Measurements from ENCODE around the gene RTTN. TPM values are rescaled to one million over a fixed set of nuclear protein-coding genes. Genes with fewer than 3 reads are reported as not detected.
"Not testable (repeated sequence)": the region's sequence is repeated elsewhere in the genome, so short reads cannot be mapped to it uniquely, and the experiment has no call there.

The RTTN gene
- total RNA-seq, 1 donor from 2014 or later: 7.8 TPM

DNA sequence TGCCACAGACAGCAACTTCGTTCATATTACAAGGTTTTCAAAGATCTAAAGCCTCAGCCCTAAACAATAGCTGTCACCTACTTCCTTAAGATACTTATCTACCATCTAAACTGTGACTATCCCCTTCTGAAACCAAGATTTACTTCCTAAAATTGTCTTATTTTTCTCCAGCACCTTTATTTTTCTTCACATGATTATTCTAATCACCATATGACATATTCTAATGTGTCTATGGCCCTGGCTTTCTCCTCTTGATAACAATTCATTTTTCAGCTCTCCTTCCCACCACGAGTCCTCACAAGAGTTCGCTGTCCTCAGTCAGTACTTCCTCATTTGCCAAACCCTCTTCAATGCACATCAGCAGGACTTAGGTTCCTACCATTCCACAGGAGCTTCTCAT lies 53.9 kb downstream of the RTTN start:
- no peak for ATAC-seq

DNA sequence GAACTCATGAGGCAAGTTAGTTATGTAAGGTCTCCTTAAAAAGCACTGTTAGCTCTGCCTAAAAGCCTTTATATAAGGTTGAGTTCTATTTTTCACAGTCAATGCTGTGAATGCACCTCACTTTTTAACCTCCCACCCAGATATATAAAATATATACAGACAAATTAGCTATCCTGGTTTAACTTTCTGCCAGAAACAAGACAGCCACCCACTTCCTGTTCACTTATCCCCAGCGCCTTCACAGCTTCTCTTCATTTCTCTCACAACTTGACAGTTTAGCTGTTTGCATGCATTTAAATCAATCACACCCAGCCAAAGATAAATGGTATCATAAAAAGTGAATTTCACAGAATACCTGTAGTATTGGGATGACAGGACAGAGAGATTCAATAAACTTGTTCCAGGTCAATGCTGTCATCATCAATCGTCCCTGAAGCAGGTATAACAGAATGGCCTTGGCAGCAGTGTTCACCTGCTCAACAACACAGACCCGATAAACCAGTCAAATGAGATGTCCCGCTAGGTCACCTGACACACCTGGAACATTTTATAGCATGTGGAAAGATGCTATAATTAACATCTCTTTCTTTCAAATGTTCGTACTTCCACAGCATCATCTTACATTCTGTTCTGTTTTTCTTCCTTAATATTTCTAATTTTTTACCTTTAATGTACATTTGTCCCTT lies 55.7 kb downstream of the RTTN start:
- peak; percentile 94 for ATAC-seq

DNA sequence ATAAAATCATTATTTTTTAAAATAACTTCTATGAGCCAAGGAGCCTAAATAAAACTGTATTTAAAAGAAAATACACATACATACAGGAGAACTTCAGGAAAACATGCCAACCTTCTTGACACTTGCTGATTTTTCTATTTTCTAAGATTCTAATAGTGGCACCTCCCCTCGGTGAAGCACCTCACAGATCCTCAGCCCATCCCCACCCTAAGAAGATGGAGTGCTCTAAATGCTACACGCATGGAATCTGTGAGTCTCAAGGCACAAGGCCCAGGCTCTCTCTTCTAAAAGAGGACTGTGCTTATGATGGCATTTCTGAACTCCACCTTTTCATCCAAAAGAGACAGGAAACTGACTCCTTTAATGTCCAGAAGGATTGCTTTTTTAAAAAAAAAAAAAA lies 56.3 kb downstream of the RTTN start:
- ATAC-seq: no peak

DNA sequence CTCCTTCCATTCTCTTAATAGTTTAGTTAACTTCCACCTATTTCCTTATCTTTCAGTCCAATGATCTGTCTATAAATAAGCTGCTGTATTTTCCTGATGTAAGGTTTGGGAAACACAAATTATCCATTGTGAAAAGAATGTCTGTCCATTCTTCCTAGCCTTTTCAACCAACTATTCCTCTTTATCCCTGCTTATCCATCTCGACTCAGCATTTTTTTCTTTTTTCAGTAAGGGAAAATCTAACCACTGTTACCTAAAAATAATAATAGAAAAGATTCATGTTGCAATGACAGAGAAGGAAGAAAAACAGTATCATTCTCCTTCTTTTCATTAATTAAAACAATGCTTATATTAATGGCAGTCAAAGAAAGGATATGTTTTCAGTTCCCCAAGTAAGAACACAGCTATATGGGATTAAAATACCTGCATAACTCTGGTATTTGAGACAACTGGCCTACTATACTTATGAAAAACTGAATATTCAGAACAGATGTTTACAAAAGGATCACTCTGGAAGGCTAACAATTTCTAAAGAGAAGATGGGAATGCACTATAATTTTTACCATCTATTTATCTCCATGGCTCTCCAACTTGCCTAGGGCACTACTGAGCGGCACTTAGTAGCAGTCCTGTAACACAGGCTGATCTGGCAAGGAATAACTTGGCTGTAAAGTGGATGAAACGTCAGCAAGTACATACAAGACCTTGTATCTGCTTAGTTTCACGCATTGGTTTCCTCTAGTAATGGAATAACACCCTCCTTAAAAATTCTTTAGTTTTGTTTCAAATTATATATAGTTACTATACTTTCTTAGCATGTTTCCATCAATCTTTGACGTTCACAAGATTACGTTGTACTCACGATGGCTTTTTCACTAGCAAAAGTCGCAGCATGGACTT lies 57.2 kb downstream of the RTTN start:
- no peak for ATAC-seq

DNA sequence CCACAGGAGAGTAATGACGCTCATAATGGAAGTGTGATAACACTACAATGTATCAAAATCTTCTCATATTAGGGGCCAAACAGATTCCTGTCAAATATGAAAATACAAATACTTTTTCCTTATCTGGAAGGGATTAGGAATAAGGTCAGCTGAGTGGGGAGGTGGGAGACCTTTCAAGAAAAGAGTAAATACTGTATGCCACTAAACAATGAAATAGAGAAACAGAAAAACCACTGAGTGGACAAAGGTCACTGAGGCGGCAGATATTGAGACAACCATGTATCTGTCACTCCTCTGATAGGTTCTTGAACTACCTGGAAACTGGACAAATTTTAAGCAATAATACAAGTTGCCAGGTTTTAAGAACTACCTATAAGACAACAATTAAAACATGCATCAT lies 59.3 kb downstream of the RTTN start:
- ATAC-seq: no peak

DNA sequence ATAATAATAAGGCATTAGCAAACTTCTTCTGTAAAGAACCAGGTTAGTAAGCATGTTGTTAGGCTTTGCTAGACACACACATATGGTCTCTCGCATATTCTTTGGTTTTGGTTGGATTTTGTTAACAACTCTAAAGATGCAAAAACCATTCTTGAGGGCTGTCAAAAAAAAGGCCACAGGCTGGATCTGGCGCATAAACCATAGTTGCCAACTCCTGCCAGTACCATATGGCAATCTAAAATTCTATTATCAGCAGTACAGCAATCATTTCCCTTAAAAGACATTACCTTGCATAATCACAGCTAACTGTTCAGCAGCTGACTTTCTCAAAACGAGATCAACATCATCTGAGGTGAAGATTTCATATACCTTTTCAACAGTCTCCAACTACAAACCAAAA lies 63.5 kb downstream of the RTTN start:
- no peak for ATAC-seq

GRCh38 chr18:70139138-70139537 lies 66.3 kb downstream of the RTTN start:
- ATAC-seq: no peak

DNA sequence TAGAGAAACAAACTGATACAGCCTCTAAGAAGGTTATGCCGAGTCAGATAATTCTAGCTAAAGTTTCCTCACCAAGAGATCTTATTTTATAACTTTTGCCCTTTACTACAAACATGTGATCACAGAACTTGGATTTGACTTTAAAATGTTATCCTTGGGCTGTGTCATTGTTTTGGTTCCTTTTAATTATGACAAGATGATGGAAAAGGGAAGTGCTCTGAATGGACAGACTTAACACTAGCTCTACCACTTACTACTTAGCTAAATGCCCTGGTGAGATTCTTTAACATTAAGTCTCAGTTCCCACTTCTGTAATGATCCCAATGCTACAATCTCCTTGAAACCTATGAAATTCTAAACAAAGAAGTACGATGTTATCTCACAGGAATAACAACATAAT lies 69.9 kb downstream of the RTTN start:
- ATAC-seq: no peak

GRCh38 chr18:70132999-70133398 lies 72.5 kb downstream of the RTTN start:
- no peak for ATAC-seq

DNA sequence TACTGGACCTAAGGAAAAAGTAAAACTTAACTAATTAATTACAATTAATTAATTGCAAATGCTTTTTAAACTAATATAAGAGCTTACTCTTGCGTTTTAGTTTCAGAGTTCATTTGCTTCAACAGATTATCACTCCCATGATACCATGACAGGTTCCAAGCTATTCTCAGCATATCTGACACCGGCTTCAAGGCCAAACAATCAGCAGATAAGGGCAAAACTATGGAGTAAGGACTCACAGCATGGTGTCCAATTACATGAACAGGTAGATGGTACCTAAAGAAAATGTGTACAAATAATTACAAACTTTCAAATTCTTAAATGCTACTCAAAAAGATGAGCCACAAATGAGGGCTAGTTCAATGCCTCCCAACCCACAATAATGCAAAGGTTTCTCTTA lies 77.2 kb downstream of the RTTN start:
- no peak for ATAC-seq

DNA sequence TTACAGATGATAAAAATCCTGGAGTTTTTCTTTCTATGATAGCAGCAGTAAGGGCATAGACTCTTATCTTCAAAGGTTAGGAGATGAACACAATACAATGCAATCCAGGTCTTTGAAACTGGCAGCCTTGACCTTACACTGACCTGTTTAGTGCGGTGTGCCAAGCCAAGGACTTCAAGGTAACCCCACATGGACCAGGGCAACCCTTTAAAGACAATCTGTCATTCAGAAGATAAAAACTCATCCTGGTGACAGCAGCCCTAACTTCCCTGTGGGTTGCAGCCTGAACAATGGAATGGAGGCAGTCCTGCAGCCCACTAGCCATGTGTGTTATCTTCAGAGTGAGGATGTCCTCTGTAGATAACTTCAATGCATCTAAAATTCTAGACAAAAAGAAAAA lies 78.1 kb downstream of the RTTN start:
- no peak for ATAC-seq

DNA sequence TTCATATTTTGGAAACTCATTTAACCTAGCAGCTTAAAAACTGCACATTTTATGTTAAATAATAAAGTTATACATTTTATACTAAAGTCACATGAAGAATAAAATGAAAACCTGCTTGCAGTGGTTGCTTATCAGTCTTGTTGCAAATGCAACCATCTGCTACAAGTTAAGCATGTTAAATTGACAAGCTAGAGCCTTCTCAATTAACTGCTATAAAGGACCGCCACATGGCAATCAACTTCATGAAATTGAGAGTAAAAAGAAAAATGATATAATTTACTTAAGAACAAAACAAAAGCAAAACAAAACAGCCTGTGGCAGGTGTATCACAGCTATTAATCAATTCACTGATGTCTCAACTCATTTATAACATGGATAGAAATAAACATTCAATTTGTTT lies 78.7 kb downstream of the RTTN start:
- no peak for ATAC-seq

DNA sequence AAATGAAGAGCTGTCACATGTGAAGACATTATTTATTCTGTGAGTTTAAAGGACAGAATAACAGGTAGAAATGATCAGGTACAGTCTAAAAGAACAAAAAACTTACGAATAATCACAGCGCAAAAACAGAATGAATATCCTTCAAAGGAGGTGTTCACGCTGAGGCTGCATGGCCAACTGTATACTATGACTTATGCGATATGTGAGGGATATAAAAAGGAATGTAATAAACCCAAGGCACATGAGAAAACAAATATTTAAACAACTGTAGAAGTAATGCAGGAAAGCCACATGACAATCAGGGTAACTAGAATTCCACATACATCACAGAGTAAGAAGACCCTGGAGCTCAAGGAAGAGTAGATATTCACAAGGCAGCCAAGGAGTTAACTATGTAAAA lies 81.3 kb downstream of the RTTN start:
- ATAC-seq: no peak

DNA sequence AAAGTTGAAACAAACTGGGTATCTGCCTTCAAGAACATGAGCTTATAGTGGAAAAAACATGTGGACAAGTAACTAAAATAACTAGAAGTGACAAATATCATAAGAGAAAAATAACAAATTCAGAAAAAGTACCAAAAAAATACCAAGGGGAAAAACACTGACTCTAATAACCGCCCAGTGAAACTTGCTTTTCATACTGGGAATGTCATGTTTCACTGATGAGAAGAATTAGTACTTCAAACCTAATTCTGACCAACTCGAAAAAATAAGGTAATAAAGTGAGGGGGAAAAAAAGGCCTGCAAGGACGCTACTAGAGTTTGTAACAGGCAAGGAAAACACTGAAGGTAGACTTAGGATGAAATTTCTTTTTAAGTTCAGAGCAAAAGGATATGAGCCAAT lies 83.6 kb downstream of the RTTN start:
- ATAC-seq: no peak

DNA sequence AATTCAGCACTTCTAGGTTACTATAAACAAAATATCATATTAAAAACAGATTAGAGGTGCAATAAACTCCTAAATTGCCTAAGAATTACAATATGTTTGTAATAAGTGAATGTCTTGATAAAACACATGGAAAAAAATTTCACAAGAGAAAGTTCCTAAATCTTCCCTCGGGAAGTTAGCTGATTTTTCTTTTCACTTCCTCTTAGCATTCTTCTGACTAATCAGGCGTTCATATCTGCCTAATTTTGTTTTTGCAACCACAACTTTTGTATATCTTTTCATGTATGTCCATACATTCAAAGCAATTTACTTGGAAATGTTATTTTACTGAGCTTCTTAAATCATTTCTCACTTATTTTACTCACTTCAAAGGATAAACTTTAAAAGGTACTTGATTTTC lies 88.5 kb downstream of the RTTN start:
- no peak for ATAC-seq

DNA sequence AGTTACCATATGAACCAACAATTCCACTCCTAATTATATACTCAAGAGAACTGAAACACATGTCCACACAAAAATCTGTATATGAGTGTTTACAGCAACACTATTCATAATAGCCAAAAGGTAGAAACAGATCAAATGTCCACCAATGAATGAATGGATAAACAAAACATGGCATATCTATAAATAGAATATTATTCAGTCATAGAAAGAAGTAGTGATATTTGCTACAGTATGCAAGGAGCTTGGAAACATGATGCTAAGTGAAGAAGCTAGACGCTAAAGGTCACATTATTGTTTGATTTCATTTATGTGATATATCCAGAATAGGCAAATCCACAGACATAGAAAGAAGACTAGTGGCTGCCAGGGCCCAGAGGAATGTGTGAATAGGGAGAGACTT lies 92.0 kb downstream of the RTTN start:
- no peak for ATAC-seq

DNA sequence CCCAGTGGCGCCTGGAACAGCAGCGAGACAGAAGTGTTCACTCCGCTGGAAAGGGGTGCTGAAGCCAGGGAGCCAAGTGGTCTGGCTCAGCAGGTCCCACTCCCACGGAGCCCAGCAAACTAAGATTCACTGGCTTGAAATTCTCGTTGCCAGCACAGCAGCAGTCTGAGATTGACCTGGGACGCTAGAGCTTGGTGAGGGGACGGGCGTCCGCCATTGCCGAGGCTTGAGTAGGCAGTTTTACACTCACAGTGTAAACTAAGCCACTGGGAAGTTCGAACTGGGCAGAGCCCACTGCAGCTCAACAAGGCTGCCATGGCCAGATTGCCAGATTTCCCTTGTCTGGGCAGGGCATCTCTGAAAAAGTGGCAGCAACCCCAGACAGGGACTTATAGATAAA lies 94.8 kb downstream of the RTTN start:
- ATAC-seq: no peak

GRCh38 chr18:70107091-70107490 lies 98.4 kb downstream of the RTTN start:
- no peak for ATAC-seq

DNA sequence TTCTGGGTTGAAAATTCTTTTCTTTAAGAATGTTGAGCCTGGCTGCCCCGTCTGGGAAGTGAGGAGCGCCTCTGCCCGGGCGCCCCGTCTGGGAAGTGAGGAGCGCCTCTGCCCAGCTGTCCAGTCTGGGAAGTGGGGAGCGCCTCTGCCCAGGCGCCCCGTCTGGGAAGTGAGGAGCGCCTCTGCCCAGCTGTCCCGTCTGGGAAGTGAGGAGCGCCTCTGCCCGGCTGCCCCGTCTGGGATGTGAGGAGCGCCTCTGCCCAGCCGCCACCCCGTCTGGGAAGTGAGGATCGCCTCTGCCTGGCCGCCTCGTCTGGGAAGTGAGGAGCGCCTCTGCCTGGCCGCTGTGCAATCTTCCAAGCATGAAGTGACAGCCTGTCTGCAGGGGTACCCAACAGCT lies 102.6 kb downstream of the RTTN start:
- ATAC-seq: not testable (repeated sequence)

DNA sequence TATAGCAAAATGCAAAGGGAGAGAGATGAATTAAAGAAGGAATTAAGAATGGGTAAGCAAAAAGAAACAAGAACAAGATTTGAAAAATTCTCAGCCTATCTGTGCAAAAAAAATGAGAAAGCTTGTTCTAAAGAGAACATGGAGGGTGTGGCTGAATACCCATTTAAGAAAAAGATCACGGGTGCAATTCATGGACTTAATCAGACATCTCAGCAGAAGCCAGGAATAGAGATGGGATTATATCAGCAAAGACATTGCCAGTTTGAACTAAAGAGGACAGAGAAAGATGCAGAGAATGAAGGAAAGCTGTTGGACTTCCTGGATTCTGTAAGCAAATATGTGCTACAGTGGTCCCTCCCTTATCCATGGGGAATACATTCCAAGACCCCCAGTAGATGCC lies 115.6 kb downstream of the RTTN start:
- ATAC-seq: no peak

DNA sequence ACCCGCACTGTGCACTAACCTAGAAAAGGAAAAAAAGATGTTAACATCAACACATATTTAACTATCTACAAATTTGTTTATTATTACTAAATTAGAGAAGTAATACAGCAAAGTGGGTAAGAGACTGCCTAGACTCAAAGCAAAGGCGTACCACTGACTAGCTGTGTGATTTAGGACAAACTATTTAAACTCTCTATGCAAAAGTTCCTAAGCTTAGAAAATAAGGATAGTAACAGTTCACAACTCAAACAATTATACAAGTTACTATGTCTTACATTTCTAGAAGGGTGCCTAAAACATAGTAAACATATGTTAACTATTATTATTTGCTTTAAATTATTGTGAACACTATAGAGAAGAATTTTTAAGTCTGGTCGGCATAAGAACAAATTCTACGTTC lies 119.4 kb downstream of the RTTN start:
- no peak for ATAC-seq

DNA sequence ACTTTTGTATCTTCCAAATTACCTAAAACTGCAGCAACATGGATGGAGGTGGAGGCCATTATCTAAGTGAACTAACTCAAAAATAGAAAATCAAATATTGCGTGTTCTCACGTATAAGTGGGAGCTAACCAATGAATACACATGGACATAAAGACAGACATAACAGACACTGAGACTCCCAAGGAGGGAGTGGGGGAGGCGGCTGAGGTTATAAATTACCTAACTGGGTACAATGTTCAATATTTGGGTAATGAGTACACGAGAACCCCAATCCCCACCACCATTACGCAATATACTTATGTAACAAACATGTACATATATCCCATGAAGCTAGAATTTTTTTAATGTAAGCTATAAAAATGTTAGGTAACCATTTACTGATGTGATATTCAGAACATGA lies 119.8 kb downstream of the RTTN start:
- no peak for ATAC-seq

DNA sequence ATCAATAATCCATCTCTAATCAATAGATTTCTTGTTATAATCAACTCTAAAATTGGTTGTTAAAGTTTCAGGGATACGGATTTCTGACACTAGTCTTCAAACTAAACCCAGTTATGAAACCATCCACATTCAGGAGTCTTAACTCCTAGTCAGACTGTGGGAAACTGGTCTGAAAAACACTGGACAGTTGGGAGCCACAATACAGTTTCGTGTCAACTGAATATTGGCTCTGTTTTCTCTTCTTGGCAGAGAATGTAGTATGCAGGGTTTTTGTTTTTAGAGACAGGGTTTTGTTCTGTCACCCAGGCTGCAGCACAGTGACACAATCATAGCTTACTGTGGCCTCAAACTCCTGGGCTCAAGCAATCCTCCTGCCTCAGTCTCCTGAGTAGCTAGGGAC lies 123.1 kb downstream of the RTTN start:
- no peak for ATAC-seq

- no peak for ATAC-seq
These were observed 127.4 kb downstream of the RTTN start for GRCh38 chr18:70078106-70078505.
